DOHH2 (cell line): Measurements from ENCODE around the gene NAA20.

ENCODE experiments used
- EZH2phosphoT487 ChIP-seq: fragments of 200-600 bp; sonication (generic); IDR thresholded peaks from 2 replicates; pipeline ENCODE4 v1.6.1; 2017; ENCODE audit warnings: borderline replicate concordance, mild to moderate bottlenecking, antibody characterized with exemption, low read length, moderate library complexity, mixed read lengths
- TF ChIP-seq, protein P1 (sequence below): fragments of 200-600 bp; sonication (generic); IDR thresholded peaks from one replicate; pipeline ENCODE4 v1.5.1; 2014; ENCODE audit warnings: antibody characterized with exemption, mild to moderate bottlenecking, low read depth, low read length; ENCODE audit not compliant: poor library complexity, severe bottlenecking

DNA sequence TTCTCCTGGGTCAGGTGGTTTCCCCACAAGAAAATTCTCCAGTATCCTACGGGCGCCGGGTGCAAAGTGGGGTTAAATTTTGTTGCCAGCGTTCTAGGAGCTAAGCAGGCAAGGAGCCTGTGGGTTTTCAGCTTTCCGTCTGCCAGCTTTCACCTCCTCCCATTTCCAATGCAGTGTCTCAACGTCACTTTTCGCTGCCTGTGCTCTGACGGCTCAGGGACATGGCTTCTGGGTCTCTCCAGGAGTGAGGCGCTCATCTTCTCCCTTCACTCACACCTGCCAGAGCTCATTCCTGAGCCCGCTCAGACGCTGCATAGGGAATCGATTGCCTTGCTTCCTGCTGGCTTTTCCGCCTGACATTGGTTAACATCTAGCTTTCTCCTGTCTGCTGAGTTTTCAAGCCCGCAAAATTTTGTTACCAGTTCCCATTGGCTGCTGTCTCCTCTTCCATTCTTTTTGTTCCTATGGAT lies 7.3 kb upstream of the NAA20 start:
- TF ChIP-seq, protein P1, sequence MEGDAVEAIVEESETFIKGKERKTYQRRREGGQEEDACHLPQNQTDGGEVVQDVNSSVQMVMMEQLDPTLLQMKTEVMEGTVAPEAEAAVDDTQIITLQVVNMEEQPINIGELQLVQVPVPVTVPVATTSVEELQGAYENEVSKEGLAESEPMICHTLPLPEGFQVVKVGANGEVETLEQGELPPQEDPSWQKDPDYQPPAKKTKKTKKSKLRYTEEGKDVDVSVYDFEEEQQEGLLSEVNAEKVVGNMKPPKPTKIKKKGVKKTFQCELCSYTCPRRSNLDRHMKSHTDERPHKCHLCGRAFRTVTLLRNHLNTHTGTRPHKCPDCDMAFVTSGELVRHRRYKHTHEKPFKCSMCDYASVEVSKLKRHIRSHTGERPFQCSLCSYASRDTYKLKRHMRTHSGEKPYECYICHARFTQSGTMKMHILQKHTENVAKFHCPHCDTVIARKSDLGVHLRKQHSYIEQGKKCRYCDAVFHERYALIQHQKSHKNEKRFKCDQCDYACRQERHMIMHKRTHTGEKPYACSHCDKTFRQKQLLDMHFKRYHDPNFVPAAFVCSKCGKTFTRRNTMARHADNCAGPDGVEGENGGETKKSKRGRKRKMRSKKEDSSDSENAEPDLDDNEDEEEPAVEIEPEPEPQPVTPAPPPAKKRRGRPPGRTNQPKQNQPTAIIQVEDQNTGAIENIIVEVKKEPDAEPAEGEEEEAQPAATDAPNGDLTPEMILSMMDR = no peak
- TF ChIP-seq EZH2phosphoT487 = no peak
